Hematopoietic multipotent progenitor cell treated with erythropoietin and hydrocortisone succinate and interleukin-3 and kit ligand, for 6 days (in vitro differentiated cells): ENCODE data around the gene BRDT.
"Not testable (repeated sequence)": the region's sequence is repeated elsewhere in the genome, so short reads cannot be mapped to it uniquely, and the experiment has no call there.

Experiments used
- DNase-seq: peaks from one replicate; pipeline ENCODE4 v3.0.0-alpha.2; 2015

The BRDT gene

GRCh38 chr1:91997607-91998195 lies 48.5 kb downstream of the BRDT start:
- peak; percentile 75 for DNase-seq

- DNase-seq = no peak
These were observed 54.9 kb downstream of the BRDT start for GRCh38 chr1:92004129-92004528.

- no peak for DNase-seq
These were observed 64.7 kb downstream of the BRDT start for GRCh38 chr1:92013923-92014322.

- peak; percentile 66 for DNase-seq
These were observed 67.6 kb downstream of the BRDT start for GRCh38 chr1:92016720-92017316.

GRCh38 chr1:92017656-92018055 lies 68.5 kb downstream of the BRDT start:
- DNase-seq = no peak

GRCh38 chr1:92026042-92026441 lies 76.8 kb downstream of the BRDT start:
- DNase-seq = not testable (repeated sequence)

- DNase-seq = peak; percentile 19
These were observed 77.6 kb downstream of the BRDT start for GRCh38 chr1:92026806-92027205.

- DNase-seq = peak; percentile 9
These were observed 80.2 kb downstream of the BRDT start for GRCh38 chr1:92029241-92029922.

- DNase-seq = peak; percentile 9
These were observed 81.5 kb downstream of the BRDT start for GRCh38 chr1:92030656-92031107.

- DNase-seq = no peak
These were observed 82.3 kb downstream of the BRDT start for GRCh38 chr1:92031281-92032110.

- DNase-seq = no peak
These were observed 88.2 kb downstream of the BRDT start for GRCh38 chr1:92037400-92037799.

GRCh38 chr1:92038695-92039346 lies 89.6 kb downstream of the BRDT start:
- no peak for DNase-seq

GRCh38 chr1:92040971-92041370 lies 91.8 kb downstream of the BRDT start:
- DNase-seq = no peak

- DNase-seq = no peak
These were observed 94.4 kb downstream of the BRDT start for GRCh38 chr1:92043621-92044020.

GRCh38 chr1:92045766-92046495 lies 96.7 kb downstream of the BRDT start:
- DNase-seq = no peak

- no peak for DNase-seq
These were observed 102.7 kb downstream of the BRDT start for GRCh38 chr1:92051948-92052347.
